GM18951 (cell line): Measurements from ENCODE around the gene DMPK.
A peak's percentile ranks its signal among the peaks of the same experiment; 100 is the strongest.

Experiments used
- POLR2A ChIP-seq: IDR thresholded peaks from 4 replicates; pipeline ENCODE4 v1.6.1; 2011; ENCODE audit warnings: mild to moderate bottlenecking; ENCODE audit not compliant: insufficient read length, insufficient read depth; ENCODE audit errors: extremely low read depth
- in situ Hi-C: fragments of 300-500 bp; cut with MboI; formaldehyde crosslinking; loops from one replicate; pipeline ENCODE4 v1.12.0; 2022; ENCODE audit warnings: low sequenced_read_pairs, mixed read lengths, inconsistent platforms; ENCODE audit not compliant: unreplicated experiment

The DMPK gene

GRCh38 chr19:45773384-45773783 is 8.9 kb downstream of the DMPK start:
- in situ Hi-C loops, result no loop called here
- TF ChIP-seq POLR2A, result no peak

GRCh38 chr19:45772912-45773311 is 9.4 kb downstream of the DMPK start:
- no peak for TF ChIP-seq POLR2A
- in situ Hi-C loops, result no loop called here

GRCh38 chr19:45772130-45772840 is 10.0 kb downstream of the DMPK start:
- no peak for TF ChIP-seq POLR2A
- in situ Hi-C loops, result no loop called here

GRCh38 chr19:45771311-45771933 is 10.9 kb downstream of the DMPK start:
- peak; percentile 15 for TF ChIP-seq POLR2A
- in situ Hi-C loops, result no loop called here

GRCh38 chr19:45770192-45771101 is 11.8 kb downstream of the DMPK start:
- in situ Hi-C loops, result no loop called here
- peak; percentile 56 for TF ChIP-seq POLR2A

- in situ Hi-C loops, result no loop called here
- TF ChIP-seq POLR2A, result no peak
These were observed 12.5 kb downstream of the DMPK start for GRCh38 chr19:45769821-45770191.

- peak; percentile 54 for TF ChIP-seq POLR2A
- in situ Hi-C loops, result no loop called here
These were observed 13.1 kb downstream of the DMPK start, which contains the start of gene SIX5 for GRCh38 chr19:45768984-45769782. Gene SIX5 (minus strand): TSS chr19:45769252. CDS start chr19:45768844, 408 bp downstream.

GRCh38 chr19:45768655-45768983 is 13.7 kb downstream of the DMPK start:
- in situ Hi-C loops, result no loop called here
- no peak for TF ChIP-seq POLR2A

GRCh38 chr19:45767881-45768654 is 14.2 kb downstream of the DMPK start:
- peak; percentile 58 for TF ChIP-seq POLR2A

GRCh38 chr19:45767410-45767880 is 14.8 kb downstream of the DMPK start:
- in situ Hi-C loops, result no loop called here

More at GRCh38 chr19:45767881-45768654, 14.2 kb downstream of the DMPK start:
- in situ Hi-C loops, result no loop called here

GRCh38 chr19:45766869-45767346 is 15.4 kb downstream of the DMPK start:
- TF ChIP-seq POLR2A, result no peak
- in situ Hi-C loops, result no loop called here

More at GRCh38 chr19:45767410-45767880, 14.8 kb downstream of the DMPK start:
- no peak for TF ChIP-seq POLR2A
